Ovary (tissue), 9 donors: ENCODE measurements around the gene KLHDC7A. TPM values are rescaled to one million over a fixed set of nuclear protein-coding genes. Genes with fewer than 3 reads are reported as not detected.

Experiments
- DNase-seq, 5 donors: peaks; one replicate each; pipeline ENCODE4 v3.0.0-alpha.2; 2019 to 2020
- H3K27ac ChIP-seq, 2 donors: fragments of 200-600 bp; one replicate each; pipeline versions ENCODE4 v1.5.1 to v1.8.0; 2019 to 2022
- H3K27me3 ChIP-seq: fragments of 200-600 bp; one replicate; pipeline ENCODE4 v1.8.0; 2022
- H3K36me3 ChIP-seq: fragments of 200-600 bp; sonication (generic); one replicate; pipeline ENCODE4 v1.5.1; 2019
- H3K4me1 ChIP-seq: one replicate; pipeline ENCODE4 v1.8.1; 2013; ENCODE audit warnings: mild to moderate bottlenecking, moderate library complexity; ENCODE audit not compliant: insufficient read depth
- H3K4me3 ChIP-seq: fragments of 200-600 bp; sonication (generic); one replicate; pipeline ENCODE4 v1.5.1; 2017
- H3K9me3 ChIP-seq, 2 donors: fragments of 200-600 bp in 1 of 2; sonication (generic) in 1 of 2; one replicate each; pipeline versions ENCODE4 v1.5.1 to v1.8.1; 2013 to 2019; ENCODE audit warnings: mild to moderate bottlenecking in 1 of 2, moderate library complexity in 1 of 2
- EP300 ChIP-seq: sonication (generic); formaldehyde crosslinking; IDR thresholded peaks from one replicate; pipeline ENCODE4 v1.6.1; 2017; ENCODE audit warnings: antibody characterized with exemption
- POLR2A ChIP-seq: fragments of 450-650 bp; IDR thresholded peaks from one replicate; pipeline ENCODE4 v1.6.1; 2017; ENCODE audit warnings: antibody characterized with exemption, mild to moderate bottlenecking, moderate library complexity
- WGBS, 3 donors: extraction: QIAGEN DNeasy Blood & Tissue Kit in 1 of 3; methylation state at CpG; one replicate each; pipeline versions ENCODE4 v1.1.5 to v1.1.7; 2013 to 2017; 5-methylcytosine and 5-hydroxymethylcytosine counted together
- intact Hi-C, 4 donors: fragments of 100-400 bp; cut with DNase I; formaldehyde crosslinking; loops; one replicate each; pipeline versions ENCODE4 v1.11.0 to v1.15.1; 2022 to 2023
- polyA plus RNA-seq, 2 donors: library from polyadenylated mRNA; stranded (reverse); fragments of 200-250 nt in 1 of 2; fragments of 350-450 nt in 1 of 2; fragmentation: Illumina TruSeq in 1 of 2; extraction: RNeasy Lipid Tissue Mini Kit (QIAGEN cat#74804) in 1 of 2; gene quantifications; one replicate each; pipeline ENCODE4 v1.2.3, GENCODE V29; 2013 to 2014
- total RNA-seq, 7 donors: library from RNA; depleted of rRNA in 2 of 7; stranded (reverse); fragments of >200 nt in 2 of 7; fragmentation: NEBNext Ultra II Directional in 3 of 7; extraction: Animal tissue kit (Norgen Biotek cat#: 25700) in 3 of 7; gene quantifications; one replicate each; pipeline versions ENCODE4 v1.1.0 to v1.2.4, GENCODE V29; 2016 to 2023
- TF ChIP-seq, protein P1 (sequence below), 3 donors: fragments of 450-650 bp in 2 of 3; fragments of 200-600 bp in 1 of 3; IDR thresholded peaks; one replicate each; pipeline versions ENCODE4 v1.5.1 to v1.8.0; 2016 to 2022; ENCODE audit warnings: antibody characterized with exemption in 3 of 3, mild to moderate bottlenecking in 1 of 3
- donor health status: DM: no; HTN: no; CAD: no; lungs with moderate emphysema.
- donor health status: DM: no; HTN: no; CAD: no.
- donor health status: Bipolar disorder and iron deficiency.
- donor health status: DM: yes; HTN: yes; CAD: no.
- donor health status: DM: no; HTN: no; CAD: no.
- donor health status: DM: yes; HTN: yes; CAD: no.

The KLHDC7A gene
- total and polyA plus RNA-seq, 9 donors: 0.01 to 0.92 (median 0.36) TPM; not detected in 4

DNA sequence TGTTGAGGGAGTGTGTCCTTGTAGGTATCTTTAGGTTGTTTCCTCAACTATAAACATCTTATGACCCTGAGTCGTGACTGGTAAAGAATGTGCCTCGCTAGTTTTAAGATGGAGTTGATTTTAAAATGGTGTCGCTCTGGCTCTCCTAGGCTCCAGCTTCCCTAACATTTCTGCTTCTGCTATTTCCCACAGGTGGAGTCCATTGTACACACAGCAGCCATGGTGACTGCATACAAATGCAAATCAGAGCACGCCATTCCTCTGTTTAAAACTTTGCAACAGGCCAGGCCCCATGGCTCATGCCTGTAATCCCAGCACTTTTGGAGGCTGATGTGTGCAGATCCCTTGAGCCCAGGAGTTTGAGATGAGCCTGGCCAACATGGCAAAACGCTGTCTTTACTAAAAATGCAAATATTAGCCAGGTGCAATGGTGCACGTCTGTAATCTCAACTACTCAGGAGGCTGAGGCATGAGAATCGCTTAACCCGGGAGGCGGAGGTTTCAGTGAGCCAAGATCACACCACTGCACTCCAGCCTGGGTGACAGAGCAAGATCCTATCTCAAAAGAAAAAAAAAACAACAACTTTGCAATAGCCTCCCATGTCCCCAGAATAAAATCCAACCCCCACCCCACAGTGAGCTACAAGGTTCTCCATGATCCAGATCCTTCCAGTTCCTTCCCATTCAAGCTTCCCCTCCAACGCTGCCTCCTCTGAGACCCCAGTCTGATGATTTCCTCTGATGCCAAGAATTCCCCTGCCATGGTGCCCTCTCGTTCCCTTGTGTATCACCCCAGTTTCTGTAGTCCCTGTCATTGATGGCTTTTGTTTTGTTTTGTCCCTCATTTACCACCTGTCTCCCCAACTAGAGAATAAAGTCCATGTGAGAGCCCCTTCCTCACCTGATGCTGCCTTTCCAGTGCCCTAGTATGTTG is 36.9 kb upstream of the KLHDC7A start:
- Histone ChIP-seq H3K27ac (no peak overlapping the region), H3K27me3 (no peaks in the 10 kb centered on the region), H3K4me3 (no peak overlapping the region), H3K9me3 (no peaks in the 10 kb centered on the region), H3K36me3 (no peaks in the 10 kb centered on the region), H3K4me1 (no peaks in the 10 kb centered on the region)
- no peak for DNase-seq
- 48 to 60% (median 50%) methylated on average over 11 of the region's 11 CpGs for WGBS, 3 donors
- TF ChIP-seq EP300 (no peak), POLR2A (no peak)
- TF ChIP-seq, protein P1, sequence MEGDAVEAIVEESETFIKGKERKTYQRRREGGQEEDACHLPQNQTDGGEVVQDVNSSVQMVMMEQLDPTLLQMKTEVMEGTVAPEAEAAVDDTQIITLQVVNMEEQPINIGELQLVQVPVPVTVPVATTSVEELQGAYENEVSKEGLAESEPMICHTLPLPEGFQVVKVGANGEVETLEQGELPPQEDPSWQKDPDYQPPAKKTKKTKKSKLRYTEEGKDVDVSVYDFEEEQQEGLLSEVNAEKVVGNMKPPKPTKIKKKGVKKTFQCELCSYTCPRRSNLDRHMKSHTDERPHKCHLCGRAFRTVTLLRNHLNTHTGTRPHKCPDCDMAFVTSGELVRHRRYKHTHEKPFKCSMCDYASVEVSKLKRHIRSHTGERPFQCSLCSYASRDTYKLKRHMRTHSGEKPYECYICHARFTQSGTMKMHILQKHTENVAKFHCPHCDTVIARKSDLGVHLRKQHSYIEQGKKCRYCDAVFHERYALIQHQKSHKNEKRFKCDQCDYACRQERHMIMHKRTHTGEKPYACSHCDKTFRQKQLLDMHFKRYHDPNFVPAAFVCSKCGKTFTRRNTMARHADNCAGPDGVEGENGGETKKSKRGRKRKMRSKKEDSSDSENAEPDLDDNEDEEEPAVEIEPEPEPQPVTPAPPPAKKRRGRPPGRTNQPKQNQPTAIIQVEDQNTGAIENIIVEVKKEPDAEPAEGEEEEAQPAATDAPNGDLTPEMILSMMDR (IDR thresholded peaks at IDR 0.05): no peak
- intact Hi-C loops: no loop called here

- Histone ChIP-seq H3K27me3 (no peaks in the 10 kb centered on the region), H3K27ac (no peak overlapping the region), H3K9me3 (no peaks in the 10 kb centered on the region), H3K4me1 (no peaks in the 10 kb centered on the region), H3K4me3 (no peak overlapping the region), H3K36me3 (no peaks in the 10 kb centered on the region)
- no peak for TF ChIP-seq POLR2A
- TF ChIP-seq, protein P1 (IDR thresholded peaks at IDR 0.05): no peak
- no peak for TF ChIP-seq EP300
- intact Hi-C loops: no loop called here
- 74 to 84% (median 79%) methylated on average over 3 of the region's 3 CpGs for WGBS, 3 donors
- DNase-seq: no peak
Observed at GRCh38 chr1:18444563-18444962, 36.2 kb upstream of the KLHDC7A start.

DNA sequence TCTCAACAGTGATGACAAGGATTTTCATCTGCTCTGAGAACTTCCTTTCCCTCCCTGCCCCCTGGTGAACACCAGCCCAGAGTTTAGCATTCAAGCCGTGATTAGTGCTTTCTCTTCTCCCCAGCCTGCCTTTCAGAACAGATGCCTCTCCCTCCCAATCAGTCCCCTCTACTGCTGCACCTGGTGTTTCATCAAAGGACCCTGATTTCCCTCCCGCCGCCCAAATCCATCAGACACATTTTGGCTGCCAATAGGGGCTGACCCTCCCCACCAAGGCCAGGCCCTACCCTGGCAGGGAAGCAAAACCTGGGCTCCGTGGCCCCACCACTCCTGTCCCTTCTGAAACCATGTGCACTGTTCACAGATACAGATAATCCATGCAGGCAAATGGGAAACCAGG is 34.0 kb upstream of the KLHDC7A start:
- DNase-seq: no peak
- Histone ChIP-seq H3K4me1 (no peaks in the 10 kb centered on the region), H3K27ac (no peak overlapping the region), H3K9me3 (no peaks in the 10 kb centered on the region), H3K4me3 (no peak overlapping the region), H3K27me3 (no peaks in the 10 kb centered on the region), H3K36me3 (no peaks in the 10 kb centered on the region)
- 60 to 74% (median 73%) methylated on average over 4 of the region's 4 CpGs for WGBS, 3 donors
- intact Hi-C loops: no loop called here
- TF ChIP-seq POLR2A (no peak), EP300 (no peak)

- Histone ChIP-seq H3K9me3 (no peaks in the 10 kb centered on the region), H3K27ac (no peak overlapping the region), H3K4me1 (no peaks in the 10 kb centered on the region), H3K4me3 (no peak overlapping the region), H3K36me3 (no peaks in the 10 kb centered on the region), H3K27me3 (no peaks in the 10 kb centered on the region)
- no peak for DNase-seq
- WGBS, 3 donors: 76 to 80% (median 80%) methylated on average over 13 of the region's 13 CpGs
- TF ChIP-seq POLR2A (no peak), EP300 (no peak)
- TF ChIP-seq, protein P1 (IDR thresholded peaks at IDR 0.05): no peak
- intact Hi-C loops: no loop called here
Observed at GRCh38 chr1:18447509-18448220, 33.1 kb upstream of the KLHDC7A start.
